ENCODE data around the gene SARS2.
"Not testable (repeated sequence)": the region's sequence is repeated elsewhere in the genome, so short reads cannot be mapped to it uniquely, and the experiment has no call there.

The SARS2 gene

GRCh38 chr19:38891771-38892170 lies 38.8 kb downstream of the SARS2 start:
- H3K4me3 ChIP-seq (ENCODE audit: low read length): no peak overlapping the region
- H3K27ac ChIP-seq (ENCODE audit: low read depth, low read length): no peak overlapping the region
- no peaks in the 10 kb centered on the region for H3K27me3 ChIP-seq (ENCODE audit: control insufficient read depth, insufficient read depth, low read length)
- H3K36me3 ChIP-seq (ENCODE audit: control insufficient read depth, insufficient read depth, low read length): peaks cover 17% of the 10 kb centered on the region
- no peak overlapping the region for H3K9ac ChIP-seq (ENCODE audit: low read length)
- H3K4me1 ChIP-seq (ENCODE audit: control insufficient read depth, insufficient read depth, low read length): no peaks in the 10 kb centered on the region

- Histone ChIP-seq H3K36me3 (ENCODE audit: control insufficient read depth, insufficient read depth, low read length) (peaks cover 17% of the 10 kb centered on the region), H3K27ac (ENCODE audit: low read depth, low read length) (no peak overlapping the region), H3K9ac (ENCODE audit: low read length) (no peak overlapping the region), H3K27me3 (ENCODE audit: control insufficient read depth, insufficient read depth, low read length) (no peaks in the 10 kb centered on the region), H3K4me3 (ENCODE audit: low read length) (no peak overlapping the region), H3K4me1 (ENCODE audit: control insufficient read depth, insufficient read depth, low read length) (peaks cover 3% of the 10 kb centered on the region)
These were observed 39.9 kb downstream of the SARS2 start for GRCh38 chr19:38890686-38891085.

- Histone ChIP-seq H3K27me3 (ENCODE audit: control insufficient read depth, insufficient read depth, low read length) (no peaks in the 10 kb centered on the region), H3K36me3 (ENCODE audit: control insufficient read depth, insufficient read depth, low read length) (peaks cover 17% of the 10 kb centered on the region), H3K4me3 (ENCODE audit: low read length) (no peak overlapping the region), H3K4me1 (ENCODE audit: control insufficient read depth, insufficient read depth, low read length) (peaks cover 3% of the 10 kb centered on the region), H3K27ac (ENCODE audit: low read depth, low read length) (no peak overlapping the region), H3K9ac (ENCODE audit: low read length) (no peak overlapping the region)
These were observed 40.8 kb downstream of the SARS2 start for GRCh38 chr19:38889803-38890202.

- H3K36me3 ChIP-seq (ENCODE audit: control insufficient read depth, insufficient read depth, low read length): peaks cover 17% of the 10 kb centered on the region
- no peak overlapping the region for H3K9ac ChIP-seq (ENCODE audit: low read length)
- H3K4me1 ChIP-seq (ENCODE audit: control insufficient read depth, insufficient read depth, low read length): peaks cover 3% of the 10 kb centered on the region
- H3K4me3 ChIP-seq (ENCODE audit: low read length): no peak overlapping the region
- no peak overlapping the region for H3K27ac ChIP-seq (ENCODE audit: low read depth, low read length)
- H3K27me3 ChIP-seq (ENCODE audit: control insufficient read depth, insufficient read depth, low read length): no peaks in the 10 kb centered on the region
These were observed 41.7 kb downstream of the SARS2 start for GRCh38 chr19:38888876-38889275.

GRCh38 chr19:38884691-38885090 lies 45.9 kb downstream of the SARS2 start:
- peaks cover 19% of the 10 kb centered on the region for H3K36me3 ChIP-seq (ENCODE audit: control insufficient read depth, insufficient read depth, low read length)
- not testable (repeated sequence) for H3K4me1 ChIP-seq (ENCODE audit: control insufficient read depth, insufficient read depth, low read length); H3K27ac ChIP-seq (ENCODE audit: low read depth, low read length); H3K9ac ChIP-seq (ENCODE audit: low read length); H3K4me3 ChIP-seq (ENCODE audit: low read length); H3K27me3 ChIP-seq (ENCODE audit: control insufficient read depth, insufficient read depth, low read length)

GRCh38 chr19:38883286-38883685 lies 47.3 kb downstream of the SARS2 start:
- Histone ChIP-seq H3K4me3 (ENCODE audit: low read length) (no peak overlapping the region), H3K9ac (ENCODE audit: low read length) (no peak overlapping the region), H3K27ac (ENCODE audit: low read depth, low read length) (no peak overlapping the region), H3K4me1 (ENCODE audit: control insufficient read depth, insufficient read depth, low read length) (peaks cover 3% of the 10 kb centered on the region), H3K36me3 (ENCODE audit: control insufficient read depth, insufficient read depth, low read length) (peaks cover 5% of the 10 kb centered on the region), H3K27me3 (ENCODE audit: control insufficient read depth, insufficient read depth, low read length) (no peaks in the 10 kb centered on the region)

GRCh38 chr19:38880882-38881609 lies 49.5 kb downstream of the SARS2 start:
- no peaks in the 10 kb centered on the region for H3K27me3 ChIP-seq (ENCODE audit: control insufficient read depth, insufficient read depth, low read length)
- no peak overlapping the region for H3K9ac ChIP-seq (ENCODE audit: low read length)
- no peak overlapping the region for H3K27ac ChIP-seq (ENCODE audit: low read depth, low read length)
- H3K4me3 ChIP-seq (ENCODE audit: low read length): no peak overlapping the region
- peaks cover under 1% of the 10 kb centered on the region for H3K4me1 ChIP-seq (ENCODE audit: control insufficient read depth, insufficient read depth, low read length)
- peaks cover 5% of the 10 kb centered on the region for H3K36me3 ChIP-seq (ENCODE audit: control insufficient read depth, insufficient read depth, low read length)

GRCh38 chr19:38880076-38880881 lies 50.3 kb downstream of the SARS2 start:
- H3K4me1 ChIP-seq (ENCODE audit: control insufficient read depth, insufficient read depth, low read length): no peaks in the 10 kb centered on the region
- peaks cover 5% of the 10 kb centered on the region for H3K36me3 ChIP-seq (ENCODE audit: control insufficient read depth, insufficient read depth, low read length)
- no peaks in the 10 kb centered on the region for H3K27me3 ChIP-seq (ENCODE audit: control insufficient read depth, insufficient read depth, low read length)
- no peak overlapping the region for H3K4me3 ChIP-seq (ENCODE audit: low read length)
- no peak overlapping the region for H3K27ac ChIP-seq (ENCODE audit: low read depth, low read length)
- H3K9ac ChIP-seq (ENCODE audit: low read length): no peak overlapping the region

- Histone ChIP-seq H3K4me1 (ENCODE audit: control insufficient read depth, insufficient read depth, low read length) (no peaks in the 10 kb centered on the region), H3K27me3 (ENCODE audit: control insufficient read depth, insufficient read depth, low read length) (no peaks in the 10 kb centered on the region), H3K9ac (ENCODE audit: low read length) (no peak overlapping the region), H3K4me3 (ENCODE audit: low read length) (no peak overlapping the region), H3K36me3 (ENCODE audit: control insufficient read depth, insufficient read depth, low read length) (peaks cover 5% of the 10 kb centered on the region), H3K27ac (ENCODE audit: low read depth, low read length) (no peak overlapping the region)
These were observed 51.2 kb downstream of the SARS2 start for GRCh38 chr19:38879400-38879751.

GRCh38 chr19:38878575-38879399 lies 51.8 kb downstream of the SARS2 start:
- H3K27ac ChIP-seq (ENCODE audit: low read depth, low read length): no peak overlapping the region
- no peaks in the 10 kb centered on the region for H3K4me1 ChIP-seq (ENCODE audit: control insufficient read depth, insufficient read depth, low read length)
- H3K9ac ChIP-seq (ENCODE audit: low read length): no peak overlapping the region
- no peak overlapping the region for H3K4me3 ChIP-seq (ENCODE audit: low read length)
- no peaks in the 10 kb centered on the region for H3K27me3 ChIP-seq (ENCODE audit: control insufficient read depth, insufficient read depth, low read length)
- H3K36me3 ChIP-seq (ENCODE audit: control insufficient read depth, insufficient read depth, low read length): peaks cover 5% of the 10 kb centered on the region

- Histone ChIP-seq H3K4me1 (ENCODE audit: control insufficient read depth, insufficient read depth, low read length) (no peaks in the 10 kb centered on the region), H3K27me3 (ENCODE audit: control insufficient read depth, insufficient read depth, low read length) (no peaks in the 10 kb centered on the region), H3K27ac (ENCODE audit: low read depth, low read length) (no peak within 1 kb of the TSS), H3K9ac (ENCODE audit: low read length) (no peak within 1 kb of the TSS), H3K36me3 (ENCODE audit: control insufficient read depth, insufficient read depth, low read length) (peaks cover 5% of the 10 kb centered on the region), H3K4me3 (ENCODE audit: low read length) (peak within 1 kb of the TSS; percentile 20)
These were observed 52.6 kb downstream of the SARS2 start, which contains the start of gene RINL for GRCh38 chr19:38877781-38878574. TSS of gene RINL (minus strand) at chr19:38878275. CDS start at chr19:38876742, 1,533 bp downstream.

All from rectal smooth muscle tissue (tissue), 1 donor.